Measurements from ENCODE around the gene MTMR10. TPM values are rescaled to one million over a fixed set of nuclear protein-coding genes. Genes with fewer than 3 reads are reported as not detected.

The MTMR10 gene
- total RNA-seq = 10 to 100 TPM; 12.4 to 16.2 TPM
- 11.9 TPM for polyA plus RNA-seq (2013, experiment 1 of 2)
- 12.6 TPM for polyA plus RNA-seq (2013, experiment 2 of 2)
- long read RNA-seq, experiment 1, partial matches to known transcripts = 3 of 3 reads
- long read RNA-seq, experiment 1, other reads (novel, unspliced or antisense) = 0 of 3 reads
- long read RNA-seq, experiment 2, full-length matches to known transcripts = 3 of 12 reads
- long read RNA-seq, experiment 2, partial matches to known transcripts = 2 of 12 reads
- long read RNA-seq, experiment 2, other reads (novel, unspliced or antisense) = 7 of 12 reads
- long read RNA-seq, experiment 3, full-length matches to known transcripts = 15 of 24 reads
- long read RNA-seq, experiment 3, partial matches to known transcripts = 1 of 24 reads
- long read RNA-seq, experiment 3, other reads (novel, unspliced or antisense) = 8 of 24 reads
- long read RNA-seq, experiment 4 = 0 reads

GRCh38 chr15:30991255-30992235, at the start of gene MTMR10:
TSS of gene MTMR10 (minus strand) at chr15:30991628. CDS start at chr15:30991506, 122 bp downstream.
- peak; percentile 92 for DNase-seq
- Mint-ChIP-seq H3K27me3 (ENCODE audit: insufficient read depth) (no peaks in the 10 kb centered on the region), H3K4me1 (peaks cover 13% of the 10 kb centered on the region), H3K27ac (peak within 1 kb of the TSS; percentile 90), H3K9me3 (peaks cover 2% of the 10 kb centered on the region), H3K36me3 (ENCODE audit: low read depth) (peaks cover 3% of the 10 kb centered on the region), H3K4me3 (peak within 1 kb of the TSS; percentile 89)
- WGBS, 2 experiments (ENCODE audit: insufficient coverage in 1 of 2, insufficient read length in 1 of 2) = 1 to 3% methylated on average over 32 to 114 of the region's 114 CpGs
- Histone ChIP-seq H3K27ac (ENCODE audit: low read depth, low read length) (peak within 1 kb of the TSS; percentile 67), H3K27me3 (ENCODE audit: control insufficient read depth, insufficient read depth, low read length, poor library complexity, severe bottlenecking) (no peaks in the 10 kb centered on the region), H3K4me1 (ENCODE audit: control insufficient read depth, insufficient read depth, low read length) (no peaks in the 10 kb centered on the region), H3K4me3 (ENCODE audit: low read length) (peak within 1 kb of the TSS; percentile 88), H3K36me3 (ENCODE audit: control insufficient read depth, insufficient read depth, low read length) (peaks cover 7% of the 10 kb centered on the region), H3K9me3 (ENCODE audit: control insufficient read depth, low read length) (no peaks in the 10 kb centered on the region), H3K9ac (ENCODE audit: extremely low read depth, low read length, poor library complexity, severe bottlenecking) (peak within 1 kb of the TSS; percentile 66)
- no peak for TF ChIP-seq CTCF (conservative IDR thresholded peaks at IDR 0.05)

GRCh38 chr15:31040611-31041010, 49.2 kb upstream of the MTMR10 start:
- Mint-ChIP-seq H3K27ac (no peak overlapping the region), H3K27me3 (ENCODE audit: insufficient read depth) (no peaks in the 10 kb centered on the region), H3K4me3 (no peak overlapping the region), H3K4me1 (peaks cover 13% of the 10 kb centered on the region), H3K36me3 (ENCODE audit: low read depth) (no peaks in the 10 kb centered on the region), H3K9me3 (no peaks in the 10 kb centered on the region)
- H3K4me3 ChIP-seq (ENCODE audit: low read length) = no peak overlapping the region
- H3K36me3 ChIP-seq (ENCODE audit: control insufficient read depth, insufficient read depth, low read length) = no peaks in the 10 kb centered on the region
- no peaks in the 10 kb centered on the region for H3K9me3 ChIP-seq (ENCODE audit: control insufficient read depth, low read length)
- H3K27ac ChIP-seq (ENCODE audit: low read depth, low read length) = no peak overlapping the region
- no peaks in the 10 kb centered on the region for H3K27me3 ChIP-seq (ENCODE audit: control insufficient read depth, insufficient read depth, low read length, poor library complexity, severe bottlenecking)
- no peaks in the 10 kb centered on the region for H3K4me1 ChIP-seq (ENCODE audit: control insufficient read depth, insufficient read depth, low read length)
- 93 to 94% methylated on average over 5 to 8 of the region's 8 CpGs for WGBS, 2 experiments (ENCODE audit: insufficient coverage in 1 of 2, insufficient read length in 1 of 2)
- H3K9ac ChIP-seq (ENCODE audit: extremely low read depth, low read length, poor library complexity, severe bottlenecking) = no peak overlapping the region
- no peak for DNase-seq
- TF ChIP-seq CTCF (conservative IDR thresholded peaks at IDR 0.05) = no peak

DNA sequence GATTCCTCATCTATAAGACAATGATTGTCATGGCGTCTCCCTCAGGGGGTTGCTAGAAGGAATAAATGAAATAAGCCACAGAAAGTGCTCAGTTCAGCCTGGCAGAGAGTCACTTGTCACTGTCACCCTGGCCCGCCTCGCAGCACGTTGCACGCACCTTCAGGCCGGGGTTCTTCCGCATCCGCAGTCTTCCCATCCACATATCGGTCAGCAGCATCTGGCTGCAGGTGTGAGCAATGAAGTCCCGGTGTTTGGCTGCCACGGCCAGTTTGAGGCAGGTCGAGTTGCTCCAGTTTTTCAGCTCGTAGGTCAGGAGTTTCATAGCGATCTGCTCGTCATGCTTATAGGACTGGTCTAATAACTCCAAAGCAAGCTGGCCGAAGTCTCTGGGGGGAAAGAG, 48.5 kb upstream of the MTMR10 start:
- H3K4me3 Mint-ChIP-seq = no peak overlapping the region
- no peak for DNase-seq
- WGBS, 2 experiments (ENCODE audit: insufficient coverage in 1 of 2, insufficient read length in 1 of 2) = 94 to 97% methylated on average over 14 to 16 of the region's 16 CpGs
- Histone ChIP-seq H3K9ac (ENCODE audit: extremely low read depth, low read length, poor library complexity, severe bottlenecking) (no peak overlapping the region), H3K4me1 (ENCODE audit: control insufficient read depth, insufficient read depth, low read length) (no peaks in the 10 kb centered on the region), H3K9me3 (ENCODE audit: control insufficient read depth, low read length) (no peaks in the 10 kb centered on the region), H3K27me3 (ENCODE audit: control insufficient read depth, insufficient read depth, low read length, poor library complexity, severe bottlenecking) (no peaks in the 10 kb centered on the region), H3K4me3 (ENCODE audit: low read length) (no peak overlapping the region), H3K36me3 (ENCODE audit: control insufficient read depth, insufficient read depth, low read length) (no peaks in the 10 kb centered on the region), H3K27ac (ENCODE audit: low read depth, low read length) (no peak overlapping the region)
- no peaks in the 10 kb centered on the region for H3K9me3 Mint-ChIP-seq
- H3K27ac Mint-ChIP-seq = no peak overlapping the region
- TF ChIP-seq CTCF (conservative IDR thresholded peaks at IDR 0.05) = no peak
- no peaks in the 10 kb centered on the region for H3K27me3 Mint-ChIP-seq (ENCODE audit: insufficient read depth)
- H3K36me3 Mint-ChIP-seq (ENCODE audit: low read depth) = no peaks in the 10 kb centered on the region
- H3K4me1 Mint-ChIP-seq = peaks cover 13% of the 10 kb centered on the region
